ENCODE results near the gene CRIP2. TPM values are rescaled to one million over a fixed set of nuclear protein-coding genes. Genes with fewer than 3 reads are reported as not detected.

CRIP2 gene
- total and polyA plus RNA-seq, 2 of the 4 experiments (the other 2 are of a cell fraction): 18.1 to 123 TPM

GRCh38 chr14:105471297-105471821 is 3.3 kb upstream of the CRIP2 start:
- no TSS peak for BruUV-seq (replicated peaks)
- no peak overlapping the region for H3K4me2 ChIP-seq (ENCODE audit: low read depth, low read length)

More at GRCh38 chr14:105471297-105471821, 3.3 kb upstream of the CRIP2 start:
- Histone ChIP-seq H4K20me1 (ENCODE audit: insufficient read depth, low read length) (peaks cover 15% of the 10 kb centered on the region), H2BK20ac (ENCODE audit: low read depth, low read length) (no peak overlapping the region), H3K4me3 (ENCODE audit: insufficient read depth, low read depth, low read length) (no peak overlapping the region), H4K8ac (ENCODE audit: low read depth in 2 of 2, low read length in 2 of 2) (no peak overlapping the region), H3K4ac (ENCODE audit: low read depth, low read length) (no peak overlapping the region), H2AK5ac (ENCODE audit: low read depth, low read length) (no peak overlapping the region), H3K9me3 (ENCODE audit: control insufficient read depth, insufficient read depth, low read length) (no peaks in the 10 kb centered on the region), H4K5ac (ENCODE audit: low read depth, low read length) (no peak overlapping the region), H3K9me1 (ENCODE audit: insufficient read depth, low read length) (no peaks in the 10 kb centered on the region), H3K36me3 (ENCODE audit: control insufficient read depth, insufficient read depth, low read length) (peaks cover 22% of the 10 kb centered on the region), H2AFZ (replicated peaks; ENCODE audit: low read length, poor library complexity) (no peak overlapping the region), H2BK120ac (ENCODE audit: low read depth, low read length) (no peak overlapping the region), H3K27me3 (ENCODE audit: control insufficient read depth, insufficient read depth, low read length) (no peaks in the 10 kb centered on the region), H2BK5ac (ENCODE audit: low read depth, low read length, poor library complexity, severe bottlenecking) (no peak overlapping the region), H3K27ac (ENCODE audit: insufficient read depth, low read length) (no peak overlapping the region), H2BK15ac (ENCODE audit: low read depth, low read length) (no peak overlapping the region), H3K79me1 (ENCODE audit: low read depth in 1 of 2, low read length in 2 of 2) (peaks cover 0 to 12% of the 10 kb centered on the region in 2 experiments; a peak in 1 of 4 replicates), H3K23ac (ENCODE audit: low read depth, low read length) (no peak overlapping the region), H3K56ac (ENCODE audit: extremely low read depth, insufficient read depth, low read length) (no peak overlapping the region), H3K14ac (replicated peaks; ENCODE audit: low read depth, low read length) (no peak overlapping the region), H2AK9ac (replicated peaks; ENCODE audit: low read depth, low read length, poor library complexity) (no peak overlapping the region), H3K9ac (ENCODE audit: low read depth, low read length) (no peak overlapping the region), H4K91ac (ENCODE audit: insufficient read depth, low read depth, low read length) (no peak overlapping the region), H3K18ac (ENCODE audit: low read depth, low read length) (no peak overlapping the region), H3K4me1 (ENCODE audit: control insufficient read depth, insufficient read depth, low read length) (peaks cover 9% of the 10 kb centered on the region)
- intact Hi-C loops (cut with micrococcal nuclease) (no loop called here), dilution Hi-C loops (cut with HindIII; ENCODE audit: low sequenced_read_pairs, unreplicated experiment) (no loop called here), in situ Hi-C loops (cut with MboI; ENCODE audit: low sequenced_read_pairs) (no loop called here)
- 83% methylated on average over 6 of the region's 19 CpGs; no CpG with 5 or more reads in 1 of the 2 experiments for WGBS, 2 experiments (ENCODE audit: extremely low coverage in 2 of 2, insufficient read length in 1 of 2)
- ATAC-seq (ENCODE audit: low read depth) (no peak), DNase-seq (no peak)
- CTCF ChIA-PET: interaction anchor here (1.1 kb wide), 1 partner anchor 10 kb away, joined by 7 read pairs; no protein-coding TSS in a partner anchor
- TF ChIP-seq MXI1 (IDR thresholded peaks at IDR 0.05; ENCODE audit: borderline replicate concordance, low read depth, low read length) (no peak), CTCF (conservative IDR thresholded peaks at IDR 0.05; ENCODE audit: low read depth, low read length) (peak; percentile 24; the same call in 1 of the 2 replicates), RCOR1 (IDR thresholded peaks at IDR 0.05; ENCODE audit: insufficient replicate concordance, low read length) (no peak), MAFK (IDR thresholded peaks at IDR 0.05; ENCODE audit: low read depth, low read length) (no peak), RAD21 (IDR thresholded peaks at IDR 0.05; ENCODE audit: low read length) (0 out of 2 replicates have a peak, but pooled peaks have one; percentile 19)
- POLR2A ChIA-PET (ENCODE audit: unreplicated experiment): no interaction called here
